HG03565 (cell line): ENCODE data around the gene MEP1A.
"Not testable (repeated sequence)": the region's sequence is repeated elsewhere in the genome, so short reads cannot be mapped to it uniquely, and the experiment has no call there.

Experiments
- ATAC-seq: cut with Tn5 transposase; IDR thresholded peaks from one replicate; pipeline ENCODE4 v1.9.1; 2021; ENCODE audit warnings: mild to moderate bottlenecking, moderate library complexity; ENCODE audit not compliant: unreplicated experiment

The MEP1A gene, protein sequence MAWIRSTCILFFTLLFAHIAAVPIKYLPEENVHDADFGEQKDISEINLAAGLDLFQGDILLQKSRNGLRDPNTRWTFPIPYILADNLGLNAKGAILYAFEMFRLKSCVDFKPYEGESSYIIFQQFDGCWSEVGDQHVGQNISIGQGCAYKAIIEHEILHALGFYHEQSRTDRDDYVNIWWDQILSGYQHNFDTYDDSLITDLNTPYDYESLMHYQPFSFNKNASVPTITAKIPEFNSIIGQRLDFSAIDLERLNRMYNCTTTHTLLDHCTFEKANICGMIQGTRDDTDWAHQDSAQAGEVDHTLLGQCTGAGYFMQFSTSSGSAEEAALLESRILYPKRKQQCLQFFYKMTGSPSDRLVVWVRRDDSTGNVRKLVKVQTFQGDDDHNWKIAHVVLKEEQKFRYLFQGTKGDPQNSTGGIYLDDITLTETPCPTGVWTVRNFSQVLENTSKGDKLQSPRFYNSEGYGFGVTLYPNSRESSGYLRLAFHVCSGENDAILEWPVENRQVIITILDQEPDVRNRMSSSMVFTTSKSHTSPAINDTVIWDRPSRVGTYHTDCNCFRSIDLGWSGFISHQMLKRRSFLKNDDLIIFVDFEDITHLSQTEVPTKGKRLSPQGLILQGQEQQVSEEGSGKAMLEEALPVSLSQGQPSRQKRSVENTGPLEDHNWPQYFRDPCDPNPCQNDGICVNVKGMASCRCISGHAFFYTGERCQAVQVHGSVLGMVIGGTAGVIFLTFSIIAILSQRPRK

DNA sequence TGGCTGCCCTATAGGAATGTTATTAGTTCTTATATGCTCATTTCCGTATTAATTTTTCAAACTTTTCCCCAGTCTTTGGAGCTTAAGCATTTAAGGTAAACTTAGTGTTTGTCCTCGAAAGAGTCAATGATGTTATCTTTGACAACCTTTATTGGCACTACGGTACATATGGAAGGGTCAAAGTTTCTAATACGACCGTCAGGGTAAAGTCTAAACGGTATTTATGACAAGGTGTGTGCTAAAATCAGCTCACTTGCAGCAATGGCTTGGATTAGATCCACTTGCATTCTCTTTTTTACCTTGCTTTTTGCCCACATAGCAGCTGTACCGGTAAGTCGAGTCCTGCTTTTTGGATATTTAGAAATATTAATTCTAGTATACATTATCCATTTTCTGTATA lies at the start of gene MEP1A:
TSS of gene MEP1A (plus strand) at position 252 of the 400 bp plus-strand sequence. CDS start at position 262, 10 bp downstream.
- no peak for ATAC-seq

DNA sequence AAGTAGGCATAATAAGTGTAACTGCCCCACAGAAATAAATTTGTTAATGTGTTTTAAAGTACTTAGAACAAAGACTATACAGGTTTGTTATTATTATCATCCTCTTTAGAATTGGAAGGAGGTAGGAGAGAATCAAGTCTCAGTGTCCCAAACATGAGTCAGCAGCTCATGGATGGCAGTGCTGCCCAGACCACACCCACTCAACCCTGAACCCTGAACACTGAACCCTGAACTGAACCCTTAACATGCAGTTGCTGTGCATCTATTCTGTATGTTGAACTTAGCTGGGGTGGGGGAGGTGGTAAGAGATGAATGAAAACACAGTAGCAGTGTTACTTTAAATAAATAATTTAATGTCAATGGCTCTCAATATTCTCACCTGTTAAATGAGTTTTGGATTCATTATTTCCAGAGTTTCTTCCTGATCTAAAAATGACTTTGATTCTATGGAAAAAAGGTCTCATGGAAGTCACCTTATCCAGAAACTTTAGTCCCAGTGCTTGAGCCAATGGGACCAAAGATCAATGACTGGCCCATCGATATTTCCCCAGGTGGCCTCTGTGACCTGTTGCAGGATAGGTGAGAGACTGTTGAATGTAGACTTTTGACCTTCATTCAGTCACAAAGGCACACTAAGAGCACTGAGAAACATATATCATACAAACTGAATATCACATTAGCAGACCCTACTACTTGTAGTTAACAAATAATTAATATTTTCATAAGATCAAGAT lies 49.6 kb upstream of the MEP1A start:
- ATAC-seq, result no peak

DNA sequence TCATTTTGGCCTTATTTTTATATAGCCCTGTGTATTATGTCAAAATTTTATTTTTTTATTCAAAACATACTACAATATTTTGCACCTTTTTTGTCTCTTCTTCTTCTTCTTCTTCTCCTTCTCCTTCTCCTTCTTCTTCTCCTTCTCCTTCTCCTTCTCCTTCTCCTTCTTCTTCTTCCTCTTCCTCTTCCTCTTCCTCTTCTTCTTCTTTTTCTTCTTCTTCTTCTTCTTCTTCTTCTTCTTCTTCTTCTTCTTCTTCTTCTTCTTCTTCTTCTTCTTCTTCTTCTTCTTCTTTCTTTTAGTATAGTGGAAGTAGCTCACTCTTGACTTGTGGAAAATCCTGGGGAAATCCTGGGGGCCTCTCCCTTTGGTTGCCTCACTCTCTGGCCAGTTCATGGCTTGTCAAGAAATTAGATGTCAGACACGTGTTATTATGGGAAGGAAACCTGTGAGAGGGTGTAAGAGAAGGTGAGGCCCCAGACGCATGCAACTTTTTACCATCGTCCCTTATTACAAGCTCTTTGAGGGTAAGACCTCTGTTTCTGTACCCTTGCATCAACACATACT lies 48.9 kb upstream of the MEP1A start:
- ATAC-seq, result not testable (repeated sequence)

DNA sequence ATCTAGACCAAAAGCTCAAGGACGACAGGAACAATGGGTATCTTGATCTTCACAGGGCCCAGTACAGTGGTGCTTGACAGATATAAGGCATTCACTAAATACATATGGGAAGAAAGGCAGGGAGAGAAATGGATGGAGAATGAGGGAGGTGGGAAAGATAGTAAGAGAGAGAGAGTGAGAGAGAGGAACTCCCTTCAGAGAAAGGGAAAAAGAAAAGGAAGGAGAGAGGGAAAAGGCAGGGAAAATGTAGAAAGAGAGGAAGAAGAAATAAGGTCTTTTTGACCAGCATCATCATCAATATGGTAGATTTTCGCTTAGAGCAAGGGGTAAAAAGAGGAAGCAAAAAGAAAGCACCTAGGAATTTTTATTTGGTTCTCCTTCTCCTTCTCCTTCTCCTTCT lies 47.2 kb upstream of the MEP1A start:
- ATAC-seq, result no peak

DNA sequence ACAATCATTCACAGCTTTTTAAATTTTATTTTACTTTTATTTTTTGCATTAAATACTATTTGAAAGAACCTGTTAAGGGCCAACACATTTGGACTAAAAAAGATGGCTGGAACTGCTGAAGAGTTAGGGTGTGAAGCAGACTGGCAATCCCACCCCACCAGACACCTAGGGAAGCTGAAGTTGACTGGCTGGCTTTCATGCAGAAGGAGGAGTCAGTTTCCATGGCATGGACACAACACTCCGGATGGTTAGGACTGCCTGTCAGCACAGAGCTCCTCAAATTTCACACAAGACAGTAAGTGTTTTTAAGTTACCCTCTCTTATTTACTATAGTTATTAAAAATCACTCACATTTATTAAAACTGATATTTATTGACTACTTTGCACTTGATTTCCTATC lies 46.5 kb upstream of the MEP1A start, which contains the start of gene ANKRD66:
TSS of gene ANKRD66 (plus strand) at position 238 of the 400 bp plus-strand sequence. CDS start 5,016 bp downstream, outside the sequence.
- no peak for ATAC-seq

DNA sequence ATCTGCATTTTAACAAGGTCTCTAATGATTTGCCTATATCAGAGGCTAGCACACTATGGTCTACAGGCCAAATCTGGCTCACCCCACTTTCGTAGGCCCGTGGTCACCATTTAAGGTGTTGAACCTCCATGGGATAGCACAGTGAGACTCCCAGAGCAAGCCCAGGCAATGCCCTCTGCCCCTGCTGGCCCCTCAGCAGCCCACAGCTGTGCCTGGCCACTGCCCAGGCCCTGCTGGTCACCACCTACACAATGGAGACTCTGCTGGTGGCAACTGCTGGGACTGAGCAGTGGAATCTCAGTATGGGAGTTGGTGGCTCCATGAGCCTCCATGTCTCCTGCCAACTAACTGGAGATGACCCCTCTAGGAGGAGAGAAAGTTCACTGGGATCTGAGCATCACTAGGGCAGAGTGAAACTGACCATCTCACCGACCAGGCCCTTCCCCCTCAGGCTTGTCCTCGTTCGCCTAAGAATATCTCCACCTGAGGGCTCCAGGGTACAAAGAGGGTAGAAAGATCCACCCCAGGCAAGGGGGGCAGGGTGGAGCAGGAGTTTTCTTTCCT lies 44.2 kb upstream of the MEP1A start:
- no peak for ATAC-seq

DNA sequence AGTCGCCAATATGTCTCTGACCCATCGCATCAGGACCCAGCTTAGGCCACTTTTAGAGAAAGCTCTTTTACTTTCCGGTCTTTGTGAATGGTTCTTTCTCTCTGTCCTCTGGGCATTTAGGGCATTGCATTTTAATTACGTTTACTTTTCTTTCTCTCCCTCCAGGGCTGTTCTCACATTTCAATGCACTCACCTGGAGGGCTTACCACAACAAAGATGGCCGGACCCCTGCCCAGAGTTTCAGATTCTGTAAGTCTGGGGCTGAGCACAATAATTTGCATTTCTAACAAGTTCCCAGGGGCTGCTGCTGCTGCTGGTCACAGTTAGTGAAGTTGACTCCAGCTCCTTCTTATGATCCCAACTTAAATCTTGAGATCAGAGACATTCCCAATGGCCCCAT lies 43.5 kb upstream of the MEP1A start:
- ATAC-seq, result no peak

DNA sequence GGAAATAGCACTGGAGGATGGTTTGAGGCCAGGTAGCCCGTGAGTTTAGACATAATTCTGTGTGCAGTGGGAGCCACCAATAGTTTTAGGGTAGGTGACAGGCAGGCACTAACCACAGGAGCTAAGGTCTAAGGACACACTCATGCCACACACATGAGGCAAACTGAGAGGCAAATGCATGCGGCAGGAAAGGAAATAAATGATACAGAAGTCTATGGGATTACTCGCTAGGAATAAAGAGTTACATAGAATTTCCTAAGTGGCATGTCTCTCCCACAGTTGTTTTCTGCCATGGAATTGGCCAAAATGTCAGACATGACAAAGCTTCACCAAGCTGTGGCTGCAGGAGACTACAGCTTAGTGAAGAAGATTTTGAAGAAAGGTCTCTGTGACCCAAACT lies 41.5 kb upstream of the MEP1A start:
- no peak for ATAC-seq

DNA sequence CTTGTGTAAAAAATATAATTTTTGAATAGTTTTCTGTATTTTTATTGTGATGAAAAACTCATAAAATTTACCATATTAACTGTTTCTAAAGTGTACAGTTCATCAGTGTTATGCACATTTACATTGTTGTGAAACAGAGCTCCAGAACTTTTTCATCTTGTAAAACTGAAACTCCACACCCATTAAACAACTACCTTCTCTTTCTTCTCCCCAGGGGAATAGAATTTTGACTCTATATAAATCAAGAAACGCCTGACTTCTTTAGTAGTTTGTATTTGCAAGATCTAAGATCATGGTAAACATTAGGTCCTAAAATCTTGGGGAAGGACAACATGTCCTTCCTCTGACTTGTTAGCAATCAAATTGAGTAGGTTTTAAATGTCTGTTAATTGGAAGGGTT lies 37.3 kb upstream of the MEP1A start:
- no peak for ATAC-seq

DNA sequence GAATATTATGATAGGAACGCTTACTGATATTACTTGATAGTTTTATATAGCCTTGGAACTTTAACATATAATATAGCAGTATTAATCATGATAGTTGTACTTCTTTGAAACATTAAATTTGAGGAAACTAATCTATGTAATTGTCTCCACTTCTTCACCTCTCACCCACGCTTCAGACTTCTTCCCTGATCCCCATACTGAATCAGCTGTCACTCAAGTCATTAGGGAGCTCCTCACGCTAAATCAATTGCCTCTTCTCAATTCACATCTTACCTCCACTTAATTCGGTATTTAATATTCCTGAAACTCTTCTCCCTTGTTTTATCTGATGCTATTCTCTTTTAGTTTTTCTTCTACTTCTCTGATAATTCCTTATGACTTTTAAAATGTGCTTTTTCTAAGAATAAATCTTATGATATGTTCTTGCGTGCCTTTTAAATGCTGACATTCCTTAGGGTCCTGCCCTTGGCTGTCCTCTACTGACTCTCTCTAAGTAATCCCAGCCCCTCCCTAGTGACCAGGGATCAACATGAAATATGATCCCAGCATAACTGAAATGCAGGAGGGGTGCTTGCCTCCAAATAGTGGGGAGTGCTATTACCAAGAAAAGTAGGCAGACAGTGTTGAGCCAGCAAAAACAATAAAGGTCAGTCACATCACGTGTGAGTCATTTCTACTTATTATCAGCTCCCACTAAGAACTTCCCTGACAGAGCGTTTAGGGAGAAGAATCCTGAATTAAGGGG lies 36.5 kb upstream of the MEP1A start:
- ATAC-seq, result no peak

DNA sequence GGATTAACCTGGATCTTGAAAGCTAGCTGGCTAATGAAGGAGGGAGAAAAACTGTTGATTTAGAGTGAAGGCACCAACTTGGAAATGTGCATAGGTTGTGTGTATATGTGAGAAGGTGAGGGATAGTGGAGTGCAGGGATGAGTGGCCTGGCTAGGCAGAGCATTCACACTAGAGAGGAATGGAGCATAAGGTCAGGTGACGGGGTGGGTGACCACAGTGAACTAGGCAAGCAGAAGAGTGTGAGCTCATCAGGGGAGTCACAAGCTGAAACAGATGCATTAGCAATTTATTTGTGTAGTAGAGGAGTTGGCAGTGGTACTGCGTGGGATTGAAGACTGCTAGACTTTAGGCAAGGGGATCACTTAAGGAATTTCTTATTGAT lies 36.0 kb upstream of the MEP1A start:
- no peak for ATAC-seq

DNA sequence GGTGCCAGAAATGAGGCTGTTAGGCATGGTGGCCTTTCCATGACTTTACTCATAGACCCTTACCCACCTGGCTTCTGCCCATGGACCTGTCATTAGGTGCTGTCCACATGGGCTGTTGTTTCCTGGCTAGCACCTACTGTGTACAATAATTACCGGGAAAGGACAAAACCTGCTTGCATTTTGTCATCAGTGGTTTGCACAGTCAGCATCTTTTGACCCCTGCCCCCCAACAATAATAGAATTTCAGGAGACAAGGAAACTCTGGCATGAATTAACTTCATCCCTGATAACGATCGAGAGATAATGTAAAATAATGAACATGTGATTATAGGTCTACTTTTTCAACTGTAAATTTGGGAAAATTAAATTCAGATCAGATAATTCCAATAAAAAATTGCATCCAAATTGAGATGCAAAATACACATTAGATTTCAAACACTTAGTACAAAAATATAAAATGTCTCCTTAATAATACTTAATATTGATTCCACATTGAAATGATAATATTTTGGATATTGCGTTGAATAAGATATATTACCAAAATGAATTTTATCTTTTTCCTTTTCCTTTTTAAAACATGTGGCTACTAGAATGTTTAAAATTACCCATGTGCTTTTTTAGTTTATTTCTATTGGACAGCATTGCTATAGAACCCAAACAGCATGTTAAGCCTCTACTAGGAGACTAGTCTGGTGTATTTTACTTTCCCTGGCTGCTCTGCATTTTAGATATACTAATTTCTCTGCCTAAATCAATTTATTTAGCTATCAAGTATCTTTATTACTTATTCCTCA lies 34.0 kb upstream of the MEP1A start:
- ATAC-seq, result no peak

DNA sequence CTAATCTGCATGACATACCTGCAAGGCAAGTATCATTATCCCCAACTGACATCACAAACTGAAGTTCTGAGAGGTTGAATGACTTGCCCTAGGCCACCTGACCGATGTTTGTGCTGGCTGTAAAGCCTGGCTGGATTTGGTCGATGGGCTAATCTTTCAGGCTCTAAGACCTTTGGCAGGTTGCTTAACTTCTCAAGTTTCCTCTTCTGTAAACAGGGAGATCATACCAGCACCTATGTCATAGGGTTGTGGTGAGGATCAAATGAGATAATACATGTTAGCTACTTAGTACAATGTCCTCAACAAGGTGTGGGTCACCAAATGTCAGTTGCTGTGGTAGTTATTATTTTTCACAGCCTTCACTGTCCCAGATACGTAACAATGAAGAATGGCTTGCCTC lies 32.3 kb upstream of the MEP1A start:
- ATAC-seq, result no peak

DNA sequence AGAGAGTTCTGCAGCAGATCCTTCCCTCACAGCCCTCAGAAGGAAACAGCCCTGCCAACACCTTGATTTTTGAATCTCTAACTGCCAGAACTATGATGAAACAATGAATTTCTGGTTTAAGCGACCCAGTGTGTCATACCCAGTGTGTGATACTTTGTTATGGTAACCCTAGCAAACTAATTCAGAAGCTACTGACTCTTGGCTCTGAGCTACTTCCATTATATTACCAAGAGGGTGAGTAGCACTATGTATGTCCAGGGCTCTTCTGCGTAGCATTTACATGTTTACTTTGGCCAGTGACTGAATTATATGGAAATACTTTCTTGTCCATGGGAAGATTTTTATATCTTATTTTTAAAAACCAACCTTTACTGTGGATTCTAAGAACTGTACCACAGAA lies 29.7 kb upstream of the MEP1A start:
- no peak for ATAC-seq

DNA sequence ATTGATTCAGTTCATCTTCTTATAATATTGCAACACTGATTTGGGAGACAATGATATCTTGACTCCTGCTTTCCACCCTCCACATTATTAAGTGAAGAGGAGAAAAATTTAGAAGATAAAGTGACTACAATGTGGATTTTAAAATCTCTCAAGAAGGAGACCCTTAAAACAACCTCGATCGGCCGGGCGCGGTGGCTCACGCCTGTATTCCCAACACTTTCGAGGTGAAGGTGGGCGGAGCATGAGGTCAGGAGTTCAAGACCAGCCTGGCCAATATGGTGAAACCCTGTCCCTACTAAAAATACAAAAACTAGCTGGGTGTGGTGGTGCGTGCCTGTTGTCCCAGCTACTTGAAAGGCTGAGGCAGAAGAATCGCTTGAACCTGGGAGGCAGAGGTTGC lies 28.9 kb upstream of the MEP1A start:
- ATAC-seq, result not testable (repeated sequence)

DNA sequence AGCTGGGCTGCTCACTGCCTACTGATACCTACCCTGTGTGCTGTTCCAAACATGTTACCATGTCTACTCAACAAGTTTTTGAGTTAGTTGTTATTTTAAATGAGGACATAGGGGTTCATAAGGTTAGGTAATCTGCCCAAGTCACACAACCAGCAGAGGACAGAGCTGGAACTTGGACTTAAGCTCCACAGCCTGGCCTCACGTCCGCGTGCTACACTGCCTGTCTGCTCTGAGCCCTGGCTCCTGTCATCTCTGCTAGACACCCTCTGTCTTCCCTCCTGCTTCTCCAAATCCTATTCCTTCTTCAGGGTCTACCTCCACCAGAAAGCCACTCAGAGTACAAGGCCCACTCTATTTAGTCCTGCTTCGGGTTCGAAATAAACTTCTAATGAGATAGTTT lies 28.2 kb upstream of the MEP1A start:
- no peak for ATAC-seq

DNA sequence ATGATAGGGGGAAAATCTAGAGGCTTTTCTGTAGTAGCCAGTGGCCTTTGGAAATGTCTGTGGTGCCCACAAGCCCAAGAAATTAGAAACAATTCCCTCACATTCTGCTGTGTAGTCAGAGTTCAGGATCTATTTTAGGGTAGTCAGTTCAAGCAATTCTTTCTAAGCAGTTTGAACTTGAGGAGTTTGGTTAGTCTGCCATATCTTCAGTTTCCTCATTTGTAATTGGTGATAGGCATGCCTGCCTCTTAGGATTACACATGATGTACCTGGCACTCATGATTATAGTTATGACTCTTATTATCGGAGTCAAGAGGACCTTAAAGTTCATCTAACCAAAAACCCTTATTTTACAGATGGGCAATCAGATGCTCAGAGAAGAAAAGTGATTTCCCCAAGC lies 21.2 kb upstream of the MEP1A start:
- no peak for ATAC-seq

DNA sequence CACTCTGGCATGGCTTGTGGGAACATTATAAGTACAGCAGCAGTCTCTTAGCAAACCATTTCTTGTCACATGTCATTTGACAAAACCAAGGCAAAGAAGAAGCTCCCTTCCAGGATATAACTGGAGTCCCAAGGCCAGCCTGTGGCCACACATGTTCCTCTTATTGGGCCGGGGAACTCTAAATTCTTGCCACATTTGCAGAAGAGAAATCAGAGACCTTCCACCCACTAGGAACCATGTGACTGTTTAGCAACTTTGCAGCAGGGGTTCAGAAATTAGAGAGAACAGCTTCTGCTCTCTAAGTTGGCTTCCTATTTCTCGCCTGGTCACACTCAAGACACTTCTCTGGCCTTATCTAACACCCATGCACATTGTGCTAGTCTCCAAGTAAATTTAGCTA lies 20.4 kb upstream of the MEP1A start:
- peak; percentile 52 for ATAC-seq

DNA sequence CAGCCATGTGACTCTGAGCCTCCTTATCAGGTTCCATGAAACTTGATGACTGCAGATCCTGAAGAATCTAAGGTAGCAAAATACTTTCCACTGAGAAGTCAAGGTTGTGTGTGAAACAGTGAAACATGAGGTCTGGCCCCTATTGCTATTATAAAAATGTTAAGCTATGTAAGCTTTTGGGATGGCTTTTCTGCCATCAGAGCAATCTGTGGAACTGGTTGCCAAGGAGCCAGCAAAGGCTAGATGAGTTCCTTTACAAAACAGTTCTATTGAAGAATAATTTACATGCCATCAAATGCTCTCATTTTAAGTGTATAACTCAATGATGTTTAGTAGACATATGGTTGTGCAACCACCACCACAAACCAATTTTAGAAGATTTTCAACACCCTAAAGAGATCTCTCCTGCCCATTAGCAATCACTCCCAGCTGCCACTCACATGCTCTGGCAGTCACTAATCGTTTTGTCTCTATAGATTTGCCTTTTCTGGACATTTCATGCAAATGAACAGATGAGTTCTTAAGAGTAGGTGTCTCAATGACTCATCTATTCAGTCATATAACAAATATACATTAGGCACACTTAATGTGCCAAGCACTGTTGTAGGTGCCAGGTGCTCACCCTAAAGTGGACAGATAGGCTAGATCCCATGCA lies 19.9 kb upstream of the MEP1A start:
- no peak for ATAC-seq
